ENCODE data around the gene MGMT.

Gene MGMT

DNA sequence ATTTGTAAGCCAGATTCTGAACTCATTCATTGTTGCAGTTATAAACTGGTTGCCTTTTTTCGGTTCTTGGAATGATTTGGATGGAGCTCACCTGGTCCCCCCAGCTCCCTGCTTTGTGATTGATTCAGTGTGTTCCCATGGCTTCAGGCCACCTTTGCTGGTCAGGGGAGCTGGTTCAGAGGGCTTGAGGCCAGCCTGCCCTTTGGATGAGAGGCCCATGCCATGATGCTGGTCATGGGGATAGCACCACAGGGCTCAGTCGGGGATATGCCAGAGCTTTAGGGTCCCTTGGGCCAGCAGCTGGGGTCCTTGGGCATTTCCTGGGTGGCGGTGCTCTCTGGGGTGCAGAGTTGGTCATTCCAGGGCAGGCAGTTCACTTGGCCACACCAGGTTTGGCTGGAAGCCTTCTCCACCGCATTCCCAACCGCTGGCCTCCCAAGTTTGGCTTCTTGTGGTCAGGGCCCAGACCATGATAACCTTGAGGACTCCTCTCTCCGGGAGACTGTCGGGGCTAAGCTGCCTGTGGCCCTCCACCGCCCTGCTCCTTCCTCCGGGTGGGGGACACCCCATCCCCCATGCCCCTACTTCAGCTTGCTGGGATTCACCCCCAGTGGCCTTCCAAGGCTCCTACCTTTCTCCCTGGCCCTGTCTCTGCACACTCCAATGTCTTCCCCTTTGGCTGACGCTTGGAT lies 65.1 kb downstream of the MGMT start:
- no peaks in the 10 kb centered on the region for H3K27me3 ChIP-seq (ENCODE audit: insufficient read depth, low read length)
- H3K4me1 ChIP-seq (ENCODE audit: insufficient read depth, low read length, severe bottlenecking) = peaks cover 35% of the 10 kb centered on the region
- no peaks in the 10 kb centered on the region for H4K20me1 ChIP-seq (ENCODE audit: insufficient read depth, low read length)
- no peaks in the 10 kb centered on the region for H3K79me2 ChIP-seq (ENCODE audit: insufficient read depth, low read length)
- no peaks in the 10 kb centered on the region for H3F3A ChIP-seq (ENCODE audit: insufficient read depth, low read length)
- peak overlapping the region; percentile 34; the same call in 1 of the 2 replicates for H3K9ac ChIP-seq (ENCODE audit: low read length)
- no peak overlapping the region for H3K4me3 ChIP-seq (ENCODE audit: low read depth, low read length, poor library complexity, severe bottlenecking)
- H3K4me2 ChIP-seq (ENCODE audit: low read length) = peak overlapping the region; percentile 54
- H2AFZ ChIP-seq (ENCODE audit: low read length) = no peak overlapping the region
- H3K9me2 ChIP-seq (ENCODE audit: low read depth, low read length) = no peaks in the 10 kb centered on the region
- H3K27ac ChIP-seq (ENCODE audit: low read depth, low read length, poor library complexity, severe bottlenecking) = peak overlapping the region; percentile 73
- TF ChIP-seq EZH2 (IDR thresholded peaks at IDR 0.05; ENCODE audit: borderline replicate concordance, low read length) = no peak
- TF ChIP-seq, protein P1, sequence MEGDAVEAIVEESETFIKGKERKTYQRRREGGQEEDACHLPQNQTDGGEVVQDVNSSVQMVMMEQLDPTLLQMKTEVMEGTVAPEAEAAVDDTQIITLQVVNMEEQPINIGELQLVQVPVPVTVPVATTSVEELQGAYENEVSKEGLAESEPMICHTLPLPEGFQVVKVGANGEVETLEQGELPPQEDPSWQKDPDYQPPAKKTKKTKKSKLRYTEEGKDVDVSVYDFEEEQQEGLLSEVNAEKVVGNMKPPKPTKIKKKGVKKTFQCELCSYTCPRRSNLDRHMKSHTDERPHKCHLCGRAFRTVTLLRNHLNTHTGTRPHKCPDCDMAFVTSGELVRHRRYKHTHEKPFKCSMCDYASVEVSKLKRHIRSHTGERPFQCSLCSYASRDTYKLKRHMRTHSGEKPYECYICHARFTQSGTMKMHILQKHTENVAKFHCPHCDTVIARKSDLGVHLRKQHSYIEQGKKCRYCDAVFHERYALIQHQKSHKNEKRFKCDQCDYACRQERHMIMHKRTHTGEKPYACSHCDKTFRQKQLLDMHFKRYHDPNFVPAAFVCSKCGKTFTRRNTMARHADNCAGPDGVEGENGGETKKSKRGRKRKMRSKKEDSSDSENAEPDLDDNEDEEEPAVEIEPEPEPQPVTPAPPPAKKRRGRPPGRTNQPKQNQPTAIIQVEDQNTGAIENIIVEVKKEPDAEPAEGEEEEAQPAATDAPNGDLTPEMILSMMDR (IDR thresholded peaks at IDR 0.05; ENCODE audit: low read length) = no peak
- H3K36me3 ChIP-seq (ENCODE audit: insufficient read depth, low read length) = peaks cover 14% of the 10 kb centered on the region
- H3K9me3 ChIP-seq (ENCODE audit: low read length) = no peaks in the 10 kb centered on the region

GRCh38 chr10:129532838-129533237 lies 65.8 kb downstream of the MGMT start:
- Histone ChIP-seq H3K4me1 (ENCODE audit: insufficient read depth, low read length, severe bottlenecking) (peaks cover 35% of the 10 kb centered on the region), H3K9me2 (ENCODE audit: low read depth, low read length) (no peaks in the 10 kb centered on the region), H3K9ac (ENCODE audit: low read length) (peak overlapping the region; percentile 34; the same call in 1 of the 2 replicates), H3F3A (ENCODE audit: insufficient read depth, low read length) (no peaks in the 10 kb centered on the region), H3K4me3 (ENCODE audit: low read depth, low read length, poor library complexity, severe bottlenecking) (no peak overlapping the region), H4K20me1 (ENCODE audit: insufficient read depth, low read length) (no peaks in the 10 kb centered on the region), H3K36me3 (ENCODE audit: insufficient read depth, low read length) (peaks cover 21% of the 10 kb centered on the region), H3K4me2 (ENCODE audit: low read length) (peak overlapping the region; percentile 54), H3K27me3 (ENCODE audit: insufficient read depth, low read length) (no peaks in the 10 kb centered on the region), H3K79me2 (ENCODE audit: insufficient read depth, low read length) (no peaks in the 10 kb centered on the region), H3K27ac (ENCODE audit: low read depth, low read length, poor library complexity, severe bottlenecking) (peak overlapping the region; percentile 73), H2AFZ (ENCODE audit: low read length) (no peak overlapping the region), H3K9me3 (ENCODE audit: low read length) (no peaks in the 10 kb centered on the region)
- TF ChIP-seq, protein P1 (IDR thresholded peaks at IDR 0.05; ENCODE audit: low read length) = no peak
- no peak for TF ChIP-seq EZH2 (IDR thresholded peaks at IDR 0.05; ENCODE audit: borderline replicate concordance, low read length)

- H3K27ac ChIP-seq (ENCODE audit: low read depth, low read length, poor library complexity, severe bottlenecking) = peak overlapping the region; percentile 73
- H3K9me3 ChIP-seq (ENCODE audit: low read length) = no peaks in the 10 kb centered on the region
- H3K4me3 ChIP-seq (ENCODE audit: low read depth, low read length, poor library complexity, severe bottlenecking) = no peak overlapping the region
- H4K20me1 ChIP-seq (ENCODE audit: insufficient read depth, low read length) = no peaks in the 10 kb centered on the region
- TF ChIP-seq, protein P1 (IDR thresholded peaks at IDR 0.05; ENCODE audit: low read length) = no peak
- TF ChIP-seq EZH2 (IDR thresholded peaks at IDR 0.05; ENCODE audit: borderline replicate concordance, low read length) = no peak
- peaks cover 35% of the 10 kb centered on the region for H3K4me1 ChIP-seq (ENCODE audit: insufficient read depth, low read length, severe bottlenecking)
- H3F3A ChIP-seq (ENCODE audit: insufficient read depth, low read length) = no peaks in the 10 kb centered on the region
- H3K79me2 ChIP-seq (ENCODE audit: insufficient read depth, low read length) = no peaks in the 10 kb centered on the region
- no peaks in the 10 kb centered on the region for H3K9me2 ChIP-seq (ENCODE audit: low read depth, low read length)
- H2AFZ ChIP-seq (ENCODE audit: low read length) = no peak overlapping the region
- peak overlapping the region; percentile 54; the same call in 1 of the 2 replicates for H3K4me2 ChIP-seq (ENCODE audit: low read length)
- no peaks in the 10 kb centered on the region for H3K27me3 ChIP-seq (ENCODE audit: insufficient read depth, low read length)
- peaks cover 24% of the 10 kb centered on the region for H3K36me3 ChIP-seq (ENCODE audit: insufficient read depth, low read length)
- H3K9ac ChIP-seq (ENCODE audit: low read length) = no peak overlapping the region; the same call in 1 of the 2 replicates
Observed at GRCh38 chr10:129533281-129533680, 66.2 kb downstream of the MGMT start.

All from OCI-LY1 (cell line).